GM18499 (cell line): Measurements from ENCODE around the gene IRF4.
"Not testable (repeated sequence)": the region's sequence is repeated elsewhere in the genome, so short reads cannot be mapped to it uniquely, and the experiment has no call there.

Experiments used
- ATAC-seq: cut with Tn5 transposase; IDR thresholded peaks from one replicate; pipeline ENCODE4 v1.9.1; 2021; ENCODE audit warnings: moderate number of reproducible peaks; ENCODE audit not compliant: insufficient read depth, unreplicated experiment

Gene IRF4

GRCh38 chr6:364609-365540, 26.7 kb upstream of the IRF4 start:
- ATAC-seq = no peak

GRCh38 chr6:365835-366234, 25.7 kb upstream of the IRF4 start:
- ATAC-seq = no peak

- no peak for ATAC-seq
These were observed 24.9 kb upstream of the IRF4 start for GRCh38 chr6:366389-367297.

- no peak for ATAC-seq
These were observed 24.2 kb upstream of the IRF4 start for GRCh38 chr6:367298-367794.

- ATAC-seq = no peak
These were observed 23.5 kb upstream of the IRF4 start for GRCh38 chr6:367891-368630.

GRCh38 chr6:369559-370431, 21.8 kb upstream of the IRF4 start:
- ATAC-seq = no peak

- no peak for ATAC-seq
These were observed 21.0 kb upstream of the IRF4 start for GRCh38 chr6:370555-370954.

- ATAC-seq = not testable (repeated sequence)
These were observed 19.7 kb upstream of the IRF4 start for GRCh38 chr6:371851-372250.

- no peak for ATAC-seq
These were observed 19.1 kb upstream of the IRF4 start for GRCh38 chr6:372336-372911.

GRCh38 chr6:373031-373430, 18.5 kb upstream of the IRF4 start:
- no peak for ATAC-seq

GRCh38 chr6:373773-374724, 17.5 kb upstream of the IRF4 start:
- ATAC-seq = no peak

GRCh38 chr6:374956-375355, 16.6 kb upstream of the IRF4 start:
- ATAC-seq = no peak

- ATAC-seq = no peak
These were observed 14.5 kb upstream of the IRF4 start for GRCh38 chr6:376827-377640.

GRCh38 chr6:377641-378020, 13.9 kb upstream of the IRF4 start:
- not testable (repeated sequence) for ATAC-seq

GRCh38 chr6:378090-378957, 13.2 kb upstream of the IRF4 start:
- no peak for ATAC-seq

GRCh38 chr6:378958-379409, 12.6 kb upstream of the IRF4 start:
- ATAC-seq = no peak
